Activated CD4-positive, alpha-beta memory T cell treated with anti-CD3 and anti-CD28 coated beads, Interleukin-2, amount 10 ng/mL, durations not matched to agents 7 days and 5 days (primary cell): Measurements from ENCODE around the gene CAMSAP2. TPM values are rescaled to one million over a fixed set of nuclear protein-coding genes. Genes with fewer than 3 reads are reported as not detected.

Source experiments
- CTCF ChIA-PET: fragments of 350-600 bp; sonication (Branson Sonifier 250); formaldehyde crosslinking; loops from one replicate; lab custom pipeline; 2021; ENCODE audit warnings: antibody characterized with exemption, inconsistent platforms; lab: Charles Lee
- POLR2A ChIA-PET: fragments of 350-600 bp; sonication (Branson Sonifier 250); formaldehyde crosslinking; loops from one replicate; lab custom pipeline; 2021; ENCODE audit warnings: antibody characterized with exemption; lab: Charles Lee
- DNase-seq: peaks from one replicate; pipeline ENCODE4 v3.0.0-alpha.2; 2020
- H3K27ac Mint-ChIP-seq: one replicate; pipeline ENCODE4 v1.8.0; 2021; ENCODE audit warnings: mild to moderate bottlenecking, mixed read lengths
- H3K27me3 Mint-ChIP-seq: one replicate; pipeline ENCODE4 v1.8.0; 2021; ENCODE audit warnings: mixed read lengths
- H3K36me3 Mint-ChIP-seq: one replicate; pipeline ENCODE4 v1.8.0; 2021; ENCODE audit warnings: low read depth, mixed read lengths
- H3K4me1 Mint-ChIP-seq: one replicate; pipeline ENCODE4 v1.8.0; 2021; ENCODE audit warnings: mixed read lengths
- H3K4me3 Mint-ChIP-seq: one replicate; pipeline ENCODE4 v1.8.0; 2021; ENCODE audit warnings: mild to moderate bottlenecking, mixed read lengths
- H3K9me3 Mint-ChIP-seq: one replicate; pipeline ENCODE4 v1.8.0; 2021; ENCODE audit warnings: mixed read lengths
- total RNA-seq, 2 experiments: library from RNA; stranded (reverse); gene quantifications; one replicate each; pipeline ENCODE4 v1.2.3, GENCODE V29; 2021

Gene CAMSAP2
- total RNA-seq, 2 experiments from 2014 or later = 0.65 to 0.78 TPM

DNA sequence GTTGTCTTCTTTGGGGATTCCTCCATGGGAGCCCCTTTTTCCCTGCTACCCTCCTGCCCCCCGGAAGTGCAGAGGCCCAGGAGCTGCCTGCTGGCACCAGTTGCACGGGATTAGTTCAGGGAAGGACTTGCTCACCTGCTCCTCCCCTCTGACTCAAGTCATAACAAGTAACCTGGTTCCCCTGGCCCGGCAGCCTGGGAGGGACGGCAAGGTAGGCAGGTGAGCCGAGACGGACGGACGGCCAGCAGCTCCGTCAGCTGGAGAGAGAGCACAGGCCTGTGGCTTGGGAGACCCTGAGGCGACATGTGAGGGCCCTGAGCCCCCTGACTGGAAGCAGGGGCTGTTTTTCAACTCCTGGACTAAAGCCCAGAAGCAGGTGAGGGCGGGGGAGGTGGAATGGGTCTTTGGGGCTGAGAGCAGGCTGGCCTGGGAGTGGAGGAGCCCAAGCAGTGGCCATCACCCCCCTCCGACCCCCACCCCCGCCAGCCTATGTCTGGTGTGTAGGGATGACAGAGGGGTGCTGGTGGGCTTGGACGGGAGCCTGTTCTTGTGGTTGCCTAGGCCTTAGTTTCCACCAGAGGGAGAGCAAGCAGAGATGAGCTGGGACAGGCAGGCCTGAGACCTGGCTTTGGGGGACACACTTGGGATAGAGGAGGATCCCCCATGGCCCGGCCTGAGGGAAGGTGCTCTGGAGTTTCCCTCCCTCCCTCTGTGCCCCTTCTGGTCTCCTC, 156.2 kb downstream of the CAMSAP2 start, which contains the start of gene INAVA:
Gene INAVA (plus strand): TSS at position 189 of the 731 bp plus-strand sequence. CDS start 3,501 bp downstream, outside the sequence.
- ChIA-PET CTCF (no interaction called here), POLR2A (no interaction called here)
- H3K27ac Mint-ChIP-seq = no peak within 1 kb of the TSS
- DNase-seq = no peak
- H3K4me3 Mint-ChIP-seq = no peak within 1 kb of the TSS
- peaks cover 67% of the 10 kb centered on the region for H3K27me3 Mint-ChIP-seq
- H3K4me1 Mint-ChIP-seq = peaks cover 12% of the 10 kb centered on the region
- H3K36me3 Mint-ChIP-seq = no peaks in the 10 kb centered on the region
- H3K9me3 Mint-ChIP-seq = no peaks in the 10 kb centered on the region

DNA sequence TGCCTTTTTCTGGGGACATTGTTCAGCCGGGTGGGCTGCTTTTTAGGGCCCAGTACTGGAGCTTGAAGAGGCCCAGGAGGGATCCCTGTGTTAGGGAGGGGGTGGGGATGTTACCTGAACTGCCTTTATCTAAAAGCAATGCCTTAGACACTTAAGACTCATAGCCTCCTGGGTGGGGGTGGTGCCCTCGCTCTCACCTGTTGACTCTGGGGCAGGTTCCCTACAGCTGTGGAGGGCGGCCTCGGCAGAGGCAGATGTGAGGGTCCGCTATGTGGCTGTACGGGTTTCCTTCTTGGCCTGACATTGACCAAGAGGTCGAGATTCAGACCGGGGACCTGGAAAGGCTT, 156.7 kb downstream of the CAMSAP2 start:
- Mint-ChIP-seq H3K36me3 (no peaks in the 10 kb centered on the region), H3K27ac (no peak overlapping the region), H3K27me3 (peaks cover 65% of the 10 kb centered on the region), H3K9me3 (no peaks in the 10 kb centered on the region), H3K4me3 (no peak overlapping the region), H3K4me1 (peaks cover 7% of the 10 kb centered on the region)
- ChIA-PET CTCF (no interaction called here), POLR2A (no interaction called here)
- DNase-seq = no peak

DNA sequence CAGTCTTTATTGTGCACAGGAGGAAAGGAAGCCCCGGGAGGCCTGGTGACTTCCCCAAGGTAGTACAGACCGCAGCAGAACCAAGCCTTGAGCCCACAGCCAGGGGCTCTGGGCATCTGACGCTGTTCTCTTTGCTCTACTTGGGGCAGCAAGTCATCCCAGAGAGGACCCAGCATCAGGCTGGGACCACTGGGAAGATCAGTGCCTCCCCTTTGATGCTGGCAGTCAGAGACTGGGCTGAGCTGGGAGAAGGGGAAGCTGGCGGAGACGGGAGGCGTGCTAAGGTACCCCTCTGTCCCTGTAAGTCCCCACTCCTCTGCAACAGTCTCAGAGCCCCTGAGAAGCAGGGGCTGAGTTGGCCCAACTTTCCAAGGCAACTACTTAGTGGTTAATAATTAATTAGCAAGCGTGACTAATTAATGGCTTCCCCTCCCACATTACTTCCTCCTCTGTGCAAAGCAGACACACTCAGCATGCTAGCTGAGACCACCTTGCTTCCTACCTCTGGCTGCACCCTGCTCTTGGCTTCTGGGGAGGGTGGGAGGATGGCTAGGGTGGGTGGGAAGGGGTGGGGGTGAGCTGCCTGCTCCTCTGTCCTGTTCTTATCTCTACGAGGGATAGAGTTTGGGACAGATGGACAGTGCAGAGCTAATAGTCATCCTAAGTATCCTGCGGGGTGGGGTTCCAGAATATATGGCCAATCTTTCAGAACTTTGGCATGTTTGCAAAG, 157.3 kb downstream of the CAMSAP2 start:
- CTCF ChIA-PET = no interaction called here

DNA sequence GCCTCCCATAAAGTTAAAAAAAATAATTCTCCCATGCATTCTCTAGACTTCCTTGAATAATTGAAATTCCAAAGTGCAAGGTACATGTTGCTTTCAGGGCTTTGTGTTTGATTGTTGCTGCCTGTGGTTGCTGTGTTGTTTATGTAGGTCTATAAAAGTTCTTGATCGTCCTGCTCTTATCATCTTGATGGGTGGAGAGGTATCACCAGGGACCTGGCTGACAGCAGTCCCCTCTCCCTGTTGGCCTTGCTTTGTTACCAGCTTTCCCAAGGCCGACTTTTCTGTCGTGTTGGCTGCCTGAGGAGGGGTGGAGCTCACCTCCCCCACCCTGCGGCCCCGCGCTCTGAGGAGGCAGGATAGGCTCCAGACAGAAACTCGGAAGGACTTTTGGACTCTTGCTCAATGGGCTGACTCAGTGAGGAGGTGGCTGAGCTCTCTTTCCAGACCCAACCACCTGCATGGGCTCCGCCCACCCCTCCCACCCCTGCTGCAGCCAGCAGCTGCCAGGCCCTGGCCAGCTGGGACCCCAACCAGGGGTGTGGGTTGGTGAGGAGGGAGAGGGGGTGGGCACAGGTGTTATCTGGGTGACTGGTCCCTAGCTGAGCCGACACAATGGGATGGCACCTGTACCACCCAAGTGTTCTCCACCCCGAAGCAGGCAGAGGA, 158.0 kb downstream of the CAMSAP2 start:
- Mint-ChIP-seq H3K4me1 (no peaks in the 10 kb centered on the region), H3K27ac (no peak overlapping the region), H3K4me3 (no peak overlapping the region), H3K36me3 (no peaks in the 10 kb centered on the region), H3K9me3 (no peaks in the 10 kb centered on the region), H3K27me3 (peaks cover 64% of the 10 kb centered on the region)
- POLR2A ChIA-PET = interaction anchor here (1.3 kb wide), 1 partner anchor 9 kb away, joined by 3 read pairs; no protein-coding TSS in a partner anchor
- no peak for DNase-seq
- CTCF ChIA-PET = no interaction called here

More for the DNA sequence above, 157.3 kb downstream of the CAMSAP2 start:
- Mint-ChIP-seq H3K27ac (no peak overlapping the region), H3K27me3 (peaks cover 62% of the 10 kb centered on the region), H3K9me3 (no peaks in the 10 kb centered on the region), H3K4me3 (no peak overlapping the region), H3K36me3 (no peaks in the 10 kb centered on the region), H3K4me1 (peaks cover 2% of the 10 kb centered on the region)
- no peak for DNase-seq
- POLR2A ChIA-PET = interaction anchor here (1.3 kb wide), 1 partner anchor 10 kb away, joined by 3 read pairs; no protein-coding TSS in a partner anchor

DNA sequence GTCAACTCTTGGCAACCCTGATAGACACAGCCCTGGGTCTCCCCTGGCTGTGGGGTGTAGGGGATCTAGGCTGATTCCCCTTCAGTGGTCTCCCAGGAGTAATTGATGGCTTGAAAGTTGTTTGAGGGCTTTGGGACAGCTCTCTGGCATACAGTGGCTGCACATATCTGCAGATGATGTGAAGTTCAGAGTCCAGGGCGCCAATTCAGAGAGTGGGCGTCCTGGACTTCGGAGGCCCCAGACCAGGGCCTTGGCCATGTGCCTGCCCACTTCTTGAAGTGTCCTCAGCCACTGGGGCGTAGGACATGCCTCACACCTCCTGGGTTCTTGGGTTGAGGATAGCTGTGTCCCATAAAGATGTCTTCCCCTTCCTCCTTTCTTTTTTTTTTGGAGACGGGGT, 158.6 kb downstream of the CAMSAP2 start:
- Mint-ChIP-seq H3K4me3 (no peak overlapping the region), H3K36me3 (no peaks in the 10 kb centered on the region), H3K4me1 (no peaks in the 10 kb centered on the region), H3K27me3 (peaks cover 64% of the 10 kb centered on the region), H3K9me3 (no peaks in the 10 kb centered on the region), H3K27ac (no peak overlapping the region)
- POLR2A ChIA-PET = interaction anchor here (1.3 kb wide), 1 partner anchor 8 kb away, joined by 3 read pairs; no protein-coding TSS in a partner anchor
- CTCF ChIA-PET = no interaction called here
- no peak for DNase-seq

DNA sequence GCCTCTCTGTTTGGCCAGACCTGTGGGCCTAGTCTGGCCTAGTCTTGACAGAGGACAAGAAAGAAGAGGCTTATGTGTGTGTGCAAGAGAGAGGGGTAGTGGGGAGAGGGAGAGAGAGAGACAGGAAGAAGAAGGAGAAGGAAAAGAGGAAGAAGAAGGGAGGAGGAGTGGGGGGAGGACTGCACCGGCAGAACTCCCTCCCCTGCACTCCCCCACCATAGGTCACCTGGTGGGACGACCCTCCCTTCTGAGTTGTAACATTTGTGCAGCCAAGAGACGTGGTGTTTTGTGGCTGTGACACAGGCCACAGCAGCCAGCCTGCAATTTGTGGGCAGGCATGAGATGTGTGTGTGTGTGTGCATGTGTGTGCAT, 160.3 kb downstream of the CAMSAP2 start:
- H3K27ac Mint-ChIP-seq = no peak overlapping the region

DNA sequence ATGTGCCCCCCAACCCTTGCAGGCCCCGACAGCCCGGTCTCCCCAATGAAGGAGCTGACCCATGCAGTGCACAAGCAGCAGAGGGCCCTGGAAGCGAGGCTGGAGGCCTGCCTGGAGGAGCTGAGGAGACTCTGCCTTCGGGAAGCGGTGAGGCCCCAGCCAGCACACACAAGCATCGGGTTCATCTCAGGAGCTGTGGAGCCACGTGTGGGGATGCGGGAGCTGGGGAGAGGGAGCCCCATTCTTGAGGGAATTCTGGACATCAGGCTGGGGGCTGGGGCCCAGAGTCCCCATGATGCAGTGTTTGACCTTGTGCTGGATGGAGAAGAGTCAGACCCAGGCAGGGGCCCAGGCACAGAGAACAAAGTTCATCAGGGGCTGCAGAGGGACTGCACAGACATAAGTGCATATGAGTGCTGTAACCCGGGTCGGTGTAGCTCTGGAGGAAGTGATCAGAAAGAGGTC, 160.8 kb downstream of the CAMSAP2 start:
- POLR2A ChIA-PET = no interaction called here
- H3K4me3 Mint-ChIP-seq = no peak overlapping the region
- peaks cover 55% of the 10 kb centered on the region for H3K27me3 Mint-ChIP-seq
- H3K9me3 Mint-ChIP-seq = no peaks in the 10 kb centered on the region
- no peak for DNase-seq
- CTCF ChIA-PET = no interaction called here
- H3K27ac Mint-ChIP-seq = no peak overlapping the region
- H3K36me3 Mint-ChIP-seq = no peaks in the 10 kb centered on the region
- no peaks in the 10 kb centered on the region for H3K4me1 Mint-ChIP-seq

More for the DNA sequence above, 160.3 kb downstream of the CAMSAP2 start:
- Mint-ChIP-seq H3K9me3 (no peaks in the 10 kb centered on the region), H3K4me3 (no peak overlapping the region), H3K27me3 (peaks cover 54% of the 10 kb centered on the region), H3K4me1 (no peaks in the 10 kb centered on the region), H3K36me3 (no peaks in the 10 kb centered on the region)
- DNase-seq = no peak
- POLR2A ChIA-PET = no interaction called here
- CTCF ChIA-PET = no interaction called here

DNA sequence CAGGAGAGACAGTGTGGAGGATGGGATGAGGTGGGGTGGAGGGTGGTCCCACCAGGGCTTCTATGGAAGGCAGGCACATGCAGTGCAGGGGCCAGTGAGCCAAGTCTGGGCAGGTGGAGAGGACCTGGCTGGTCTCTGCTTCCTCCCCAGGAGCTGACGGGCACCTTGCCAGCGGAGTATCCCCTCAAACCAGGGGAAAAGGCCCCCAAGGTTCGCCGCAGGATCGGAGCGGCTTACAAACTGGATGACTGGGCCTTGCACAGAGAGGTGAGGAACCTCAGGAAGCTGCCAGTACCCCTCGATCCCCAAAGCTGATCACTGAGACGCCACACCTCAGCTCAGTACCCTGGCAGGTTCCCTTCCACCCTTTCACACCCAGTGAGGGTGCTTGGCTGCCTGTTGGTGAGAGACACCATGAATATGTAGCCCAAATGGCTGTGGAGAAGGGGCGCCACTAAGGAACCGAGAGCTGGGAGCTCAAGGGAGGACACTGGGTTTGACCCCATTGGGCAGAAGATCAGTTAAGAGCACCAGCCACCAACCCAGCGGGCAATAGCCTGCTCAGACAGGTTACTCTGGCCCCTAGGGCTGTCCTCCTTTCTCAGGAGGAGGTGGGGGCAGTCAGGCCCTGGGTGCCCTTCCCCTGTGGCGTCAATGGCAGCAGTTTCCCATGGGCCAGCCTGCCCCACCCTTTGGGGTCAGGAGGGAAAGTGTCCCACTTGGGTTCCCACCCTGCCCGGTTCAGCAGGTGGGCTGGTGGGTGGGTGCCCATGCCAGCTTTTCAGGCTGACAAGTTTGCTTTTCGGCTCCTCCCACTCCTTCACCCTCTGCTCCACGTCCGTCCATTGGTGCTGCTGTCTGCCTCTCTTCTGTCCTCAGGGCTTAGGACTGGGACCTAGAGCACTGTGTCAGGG, 161.5 kb downstream of the CAMSAP2 start:
- Mint-ChIP-seq H3K4me1 (peaks cover 2% of the 10 kb centered on the region), H3K36me3 (no peaks in the 10 kb centered on the region), H3K27ac (no peak overlapping the region), H3K9me3 (no peaks in the 10 kb centered on the region), H3K27me3 (peaks cover 57% of the 10 kb centered on the region), H3K4me3 (no peak overlapping the region)
- ChIA-PET POLR2A (no interaction called here), CTCF (no interaction called here)
- DNase-seq = no peak

DNA sequence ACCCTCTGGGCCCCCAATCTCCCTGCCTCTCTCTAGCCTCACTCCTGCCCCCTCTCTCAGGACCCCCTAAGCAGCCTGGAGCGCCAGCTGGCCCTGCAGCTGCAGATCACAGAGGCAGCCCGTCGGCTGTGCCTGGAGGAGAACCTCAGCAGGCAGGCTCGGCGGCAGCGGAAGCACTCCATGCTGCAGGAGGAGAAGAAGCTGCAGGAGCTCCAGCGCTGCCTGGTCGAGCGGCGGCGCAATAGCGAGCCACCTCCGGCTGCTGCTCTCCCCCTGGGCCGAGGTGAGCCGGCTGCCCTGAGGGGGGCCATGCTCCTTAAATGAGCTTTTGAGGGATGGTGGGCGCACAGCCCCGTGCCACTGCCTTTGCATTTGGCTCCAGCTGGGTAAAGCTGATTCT, 162.2 kb downstream of the CAMSAP2 start:
- peaks cover 57% of the 10 kb centered on the region for H3K27me3 Mint-ChIP-seq
- H3K9me3 Mint-ChIP-seq = no peaks in the 10 kb centered on the region
- no peak overlapping the region for H3K4me3 Mint-ChIP-seq
- DNase-seq = no peak
- peaks cover 8% of the 10 kb centered on the region for H3K4me1 Mint-ChIP-seq
- no peak overlapping the region for H3K27ac Mint-ChIP-seq
- POLR2A ChIA-PET = no interaction called here
- H3K36me3 Mint-ChIP-seq = no peaks in the 10 kb centered on the region
- CTCF ChIA-PET = no interaction called here

DNA sequence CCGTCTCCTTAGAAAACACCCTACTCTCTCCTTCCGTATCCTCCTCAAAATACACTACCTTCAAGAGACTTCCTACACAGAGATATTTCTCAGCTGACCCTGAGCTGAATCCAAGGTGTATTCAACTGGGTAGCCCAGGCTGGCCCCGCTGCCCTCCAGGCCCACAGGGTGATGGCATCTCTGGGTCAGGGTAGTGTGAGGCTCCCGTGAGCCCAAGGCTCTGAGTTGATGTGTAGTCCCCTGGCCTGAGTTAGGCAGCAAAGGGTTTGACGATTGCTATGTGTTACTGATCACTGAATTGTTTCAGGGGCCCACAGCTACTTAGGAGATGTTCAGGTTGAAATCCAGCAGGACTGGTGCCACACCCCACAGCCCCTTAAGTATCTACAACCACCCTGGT, 162.7 kb downstream of the CAMSAP2 start:
- Mint-ChIP-seq H3K27ac (no peak overlapping the region), H3K4me1 (peaks cover 9% of the 10 kb centered on the region), H3K4me3 (no peak overlapping the region), H3K9me3 (no peaks in the 10 kb centered on the region), H3K36me3 (no peaks in the 10 kb centered on the region), H3K27me3 (peaks cover 57% of the 10 kb centered on the region)
- no peak for DNase-seq
- ChIA-PET CTCF (no interaction called here), POLR2A (no interaction called here)

DNA sequence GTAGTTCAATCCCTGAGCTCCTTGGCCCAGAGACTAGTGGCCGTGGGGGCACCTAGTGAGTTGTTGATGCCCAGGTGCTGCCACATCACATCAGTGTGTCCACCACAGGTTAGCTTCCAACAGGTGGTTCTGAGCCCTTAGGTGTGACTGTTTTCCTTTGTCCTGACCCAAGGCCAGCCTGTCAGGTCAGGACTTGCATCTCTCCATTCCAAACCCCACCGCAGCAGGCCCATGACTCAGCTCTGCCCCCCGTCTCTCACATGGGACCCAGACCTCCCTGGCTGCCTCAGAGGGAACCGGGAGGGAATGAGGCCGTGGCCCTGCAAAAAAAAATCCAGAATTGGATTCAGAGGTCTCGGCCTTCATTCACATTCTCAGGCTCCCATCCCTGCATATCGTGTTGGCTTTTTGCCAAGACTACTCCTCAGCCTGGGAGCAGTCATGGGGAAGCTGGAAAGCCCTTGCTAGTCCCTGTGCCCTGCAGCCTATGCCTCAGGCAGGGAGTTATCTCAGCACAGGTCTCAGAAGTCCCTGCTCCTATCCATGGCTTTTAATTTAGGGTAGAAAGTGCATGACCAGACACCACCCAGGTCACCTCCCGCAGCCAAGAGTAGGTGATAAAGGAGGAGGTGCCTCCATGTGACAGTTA, 163.2 kb downstream of the CAMSAP2 start:
- Mint-ChIP-seq H3K27ac (no peak overlapping the region), H3K27me3 (peaks cover 59% of the 10 kb centered on the region), H3K36me3 (no peaks in the 10 kb centered on the region), H3K4me1 (peaks cover 9% of the 10 kb centered on the region), H3K4me3 (no peak overlapping the region), H3K9me3 (no peaks in the 10 kb centered on the region)
- POLR2A ChIA-PET = no interaction called here
- DNase-seq = no peak
- CTCF ChIA-PET = no interaction called here

DNA sequence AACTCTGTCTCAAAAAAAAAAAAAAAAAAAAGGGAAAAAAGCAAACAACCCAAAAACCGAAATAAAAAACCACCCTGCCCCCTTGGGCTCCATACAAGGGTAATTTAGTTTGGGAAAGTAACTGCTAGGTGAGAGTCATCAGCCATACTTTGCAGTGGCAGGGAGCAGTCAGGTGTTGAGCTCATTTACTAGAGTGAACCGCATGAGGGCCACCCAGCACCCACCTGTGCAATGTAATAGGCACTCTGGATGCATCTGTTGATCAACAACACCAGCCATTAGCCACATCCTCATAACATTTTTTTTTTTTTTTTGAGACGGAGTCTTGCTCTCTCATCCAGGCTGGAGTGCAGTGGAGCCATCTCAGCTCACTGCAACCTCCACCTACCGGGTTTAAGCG, 165.1 kb downstream of the CAMSAP2 start:
- H3K9me3 Mint-ChIP-seq = no peaks in the 10 kb centered on the region
- H3K36me3 Mint-ChIP-seq = no peaks in the 10 kb centered on the region
- peaks cover 56% of the 10 kb centered on the region for H3K27me3 Mint-ChIP-seq
- no peak for DNase-seq
- ChIA-PET POLR2A (interaction anchor here (3.6 kb wide), 1 partner anchor 15 kb away, joined by 28 read pairs; no protein-coding TSS in a partner anchor), CTCF (interaction anchor here (0.7 to 1.5 kb wide), 2 partner anchors 69 to 161 kb away, joined by 3 to 4 read pairs; no protein-coding TSS in a partner anchor)
- H3K4me3 Mint-ChIP-seq = no peak overlapping the region
- peaks cover 9% of the 10 kb centered on the region for H3K4me1 Mint-ChIP-seq
- no peak overlapping the region for H3K27ac Mint-ChIP-seq
